Psoas muscle (tissue), 8 donors: ENCODE data around the gene WAPL. TPM values are rescaled to one million over a fixed set of nuclear protein-coding genes. Genes with fewer than 3 reads are reported as not detected.

ENCODE experiments used
- ATAC-seq, 4 donors: fragments of 200-7000 bp; cut with Tn5 transposase; one replicate each; pipeline ENCODE4 v1.9.1; 2020; ENCODE audit warnings: moderate library complexity in 3 of 4, mild to moderate bottlenecking in 2 of 4
- DNase-seq, 2 donors: peaks; one replicate each; pipeline ENCODE4 v3.0.0-alpha.2; 2020
- H3K27ac ChIP-seq: fragments of 200-600 bp; one replicate; pipeline ENCODE4 v1.8.0; 2022
- H3K27me3 ChIP-seq, 3 donors: fragments of 200-600 bp in 1 of 3; one replicate each; pipeline versions ENCODE4 v1.6.1 to v1.8.0; 2013 to 2022; ENCODE audit warnings: low read length in 2 of 3, mild to moderate bottlenecking in 2 of 3, moderate library complexity in 1 of 3; ENCODE audit not compliant: insufficient read depth in 3 of 3
- H3K36me3 ChIP-seq, 2 donors: fragments of 200-600 bp in 1 of 2; one replicate each; pipeline versions ENCODE4 v1.6.1 to v1.8.0; 2013 to 2022; ENCODE audit warnings: low read depth in 1 of 2, mild to moderate bottlenecking in 1 of 2, moderate library complexity in 1 of 2; ENCODE audit not compliant: insufficient read depth in 1 of 2
- H3K4me1 ChIP-seq: fragments of 200-600 bp; one replicate; pipeline ENCODE4 v1.8.0; 2022
- H3K4me3 ChIP-seq: fragments of 200-600 bp; one replicate; pipeline ENCODE4 v1.8.0; 2022; ENCODE audit warnings: mild to moderate bottlenecking
- H3K9me3 ChIP-seq: fragments of 200-600 bp; one replicate; pipeline ENCODE4 v1.8.0; 2022
- WGBS, 3 donors: extraction: QIAGEN DNeasy Blood & Tissue Kit; methylation state at CpG; one replicate each; pipeline versions ENCODE4 v1.1.6 to v1.1.7; 2013; 5-methylcytosine and 5-hydroxymethylcytosine counted together
- intact Hi-C, 2 donors: fragments of 100-400 bp; cut with DNase I; formaldehyde crosslinking; loops; one replicate each; pipeline versions ENCODE4 v1.11.0 to v1.14.2; 2022
- polyA plus RNA-seq, 3 donors: library from polyadenylated mRNA; stranded (reverse); fragments of 200-250 nt; gene quantifications; one replicate each; pipeline ENCODE4 v1.2.3, GENCODE V29; 2013
- total RNA-seq, 4 donors: library from RNA; stranded (reverse); fragmentation: NEBNext Ultra II Directional in 2 of 4; extraction: Animal tissue kit (Norgen Biotek cat#: 25700) in 2 of 4; gene quantifications; one replicate each; pipeline versions ENCODE4 v1.2.1 to v1.2.4, GENCODE V29; 2021 to 2023
- TF ChIP-seq, protein P1 (sequence below): fragments of 200-600 bp; IDR thresholded peaks from one replicate; pipeline ENCODE4 v1.8.0; 2022; ENCODE audit warnings: antibody characterized with exemption
- donor health status: healthy with polysubstance abuse.
- donor health status: DM: no; HTN: no; CAD: no; lungs with moderate emphysema.
- donor health status: Bipolar disorder and iron deficiency.
- donor health status: healthy.
- donor health status: DM: yes; HTN: yes; CAD: no.
- donor health status: DM: no; HTN: no; CAD: no.
- donor health status: DM: no; HTN: no; CAD: no.
- donor health status: DM: yes; HTN: yes; CAD: no.

The WAPL gene
- total and polyA plus RNA-seq, 7 donors = 20.0 to 63.7 (median 38.0) TPM

DNA sequence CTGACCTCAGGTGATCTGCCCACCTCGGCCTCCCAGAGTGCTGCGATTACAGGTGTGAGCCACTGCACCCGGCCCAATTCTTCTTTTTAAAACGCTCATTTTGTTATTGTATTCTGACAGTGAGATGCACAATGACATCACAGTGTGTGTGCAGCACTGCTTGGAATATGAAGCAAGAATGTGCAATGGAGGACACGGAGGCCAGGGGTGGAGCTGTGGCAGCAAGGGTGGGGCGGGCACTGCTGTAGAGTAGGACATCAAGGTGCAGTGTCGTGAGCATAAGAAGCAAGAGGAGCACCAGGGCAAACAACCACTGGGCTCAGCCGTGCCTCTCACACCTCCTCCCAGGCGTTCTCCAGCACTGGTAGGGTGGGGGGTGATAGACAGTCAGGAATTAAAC, 128.2 kb downstream of the WAPL start:
- Histone ChIP-seq H3K9me3 (no peaks in the 10 kb centered on the region), H3K27me3 (peaks cover 0 to 15% (median 9%) of the 10 kb centered on the region in 3 donors), H3K27ac (no peak overlapping the region), H3K36me3 (no peaks in the 10 kb centered on the region), H3K4me1 (peaks cover 3% of the 10 kb centered on the region), H3K4me3 (no peak overlapping the region)
- intact Hi-C loops = no loop called here
- 58 to 69% (median 65%) methylated on average over 9 of the region's 9 CpGs for WGBS, 3 donors
- no peak for ATAC-seq
- no peak for DNase-seq
- TF ChIP-seq, protein P1, sequence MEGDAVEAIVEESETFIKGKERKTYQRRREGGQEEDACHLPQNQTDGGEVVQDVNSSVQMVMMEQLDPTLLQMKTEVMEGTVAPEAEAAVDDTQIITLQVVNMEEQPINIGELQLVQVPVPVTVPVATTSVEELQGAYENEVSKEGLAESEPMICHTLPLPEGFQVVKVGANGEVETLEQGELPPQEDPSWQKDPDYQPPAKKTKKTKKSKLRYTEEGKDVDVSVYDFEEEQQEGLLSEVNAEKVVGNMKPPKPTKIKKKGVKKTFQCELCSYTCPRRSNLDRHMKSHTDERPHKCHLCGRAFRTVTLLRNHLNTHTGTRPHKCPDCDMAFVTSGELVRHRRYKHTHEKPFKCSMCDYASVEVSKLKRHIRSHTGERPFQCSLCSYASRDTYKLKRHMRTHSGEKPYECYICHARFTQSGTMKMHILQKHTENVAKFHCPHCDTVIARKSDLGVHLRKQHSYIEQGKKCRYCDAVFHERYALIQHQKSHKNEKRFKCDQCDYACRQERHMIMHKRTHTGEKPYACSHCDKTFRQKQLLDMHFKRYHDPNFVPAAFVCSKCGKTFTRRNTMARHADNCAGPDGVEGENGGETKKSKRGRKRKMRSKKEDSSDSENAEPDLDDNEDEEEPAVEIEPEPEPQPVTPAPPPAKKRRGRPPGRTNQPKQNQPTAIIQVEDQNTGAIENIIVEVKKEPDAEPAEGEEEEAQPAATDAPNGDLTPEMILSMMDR = no peak

DNA sequence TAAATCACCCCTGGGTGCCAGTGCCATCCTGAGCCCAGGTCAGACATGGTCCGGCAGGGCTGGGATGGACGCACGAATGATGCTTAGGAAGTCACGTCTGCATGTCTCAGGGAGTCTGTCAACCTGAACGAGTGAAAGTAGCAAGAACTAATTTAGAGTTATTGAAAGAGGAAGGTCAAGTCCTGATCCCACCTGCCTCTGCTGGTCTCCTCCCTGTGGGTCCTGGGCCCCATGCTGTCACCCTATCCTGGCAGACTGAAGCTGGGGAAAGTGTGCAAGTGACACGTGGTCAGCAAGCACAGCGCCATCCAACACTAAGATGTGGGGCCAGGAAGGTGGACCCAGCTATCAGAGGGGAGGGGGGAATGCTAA, 128.9 kb downstream of the WAPL start:
- 75 to 80% (median 79%) methylated on average over 7 of the region's 7 CpGs for WGBS, 3 donors
- no peak overlapping the region for H3K27ac ChIP-seq
- intact Hi-C loops = no loop called here
- DNase-seq (no peak), ATAC-seq (no peak)
- H3K27me3 ChIP-seq = peaks cover 0 to 21% (median 12%) of the 10 kb centered on the region in 3 donors
- H3K9me3 ChIP-seq = no peaks in the 10 kb centered on the region
- peaks cover 3% of the 10 kb centered on the region for H3K4me1 ChIP-seq
- no peaks in the 10 kb centered on the region for H3K36me3 ChIP-seq
- H3K4me3 ChIP-seq = no peak overlapping the region
- TF ChIP-seq, protein P1 = no peak

DNA sequence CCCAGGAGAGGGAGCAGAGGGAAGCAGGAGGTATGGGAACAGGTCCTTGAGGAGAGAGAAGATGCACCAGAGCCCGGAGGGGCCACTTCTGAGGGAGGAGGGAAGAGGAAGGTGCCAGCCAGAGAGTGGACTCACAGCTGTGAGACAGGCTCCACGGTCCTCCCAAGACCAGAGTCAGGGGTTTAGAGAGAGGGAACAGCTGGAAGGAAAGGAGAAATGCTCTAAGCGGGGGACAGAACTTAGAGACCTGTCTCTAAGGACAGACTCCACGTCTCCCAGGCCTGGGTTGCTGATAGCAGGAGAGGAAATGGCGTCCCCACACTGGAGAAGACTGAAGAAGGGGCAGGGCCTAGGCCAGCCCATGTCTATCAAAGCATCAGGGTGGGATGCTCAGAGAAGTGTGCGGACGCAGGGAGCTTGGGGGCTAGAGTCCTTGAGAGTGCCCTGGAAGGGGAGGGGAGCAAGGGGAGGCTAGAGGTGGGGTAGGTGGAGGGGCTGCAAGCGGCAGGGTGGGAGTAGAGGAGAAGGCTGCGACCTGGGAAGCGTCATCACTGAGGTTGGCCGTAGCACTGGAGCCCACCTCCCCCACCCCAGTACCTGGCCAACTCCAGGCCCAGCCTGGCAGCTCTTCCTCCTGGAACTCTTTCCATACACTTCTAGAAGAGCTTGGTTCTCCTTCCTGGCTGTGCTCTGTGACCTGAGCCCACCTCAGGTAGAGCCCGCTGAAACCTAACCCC, 129.4 kb downstream of the WAPL start:
- H3K36me3 ChIP-seq = no peaks in the 10 kb centered on the region
- TF ChIP-seq, protein P1 = no peak
- no peak overlapping the region for H3K27ac ChIP-seq
- peaks cover 3% of the 10 kb centered on the region for H3K4me1 ChIP-seq
- H3K27me3 ChIP-seq = peaks cover 0 to 27% (median 12%) of the 10 kb centered on the region in 3 donors
- intact Hi-C loops = no loop called here
- 72 to 76% (median 75%) methylated on average over 12 of the region's 12 CpGs for WGBS, 3 donors
- ATAC-seq (no peak), DNase-seq (no peak)
- no peak overlapping the region for H3K4me3 ChIP-seq
- no peaks in the 10 kb centered on the region for H3K9me3 ChIP-seq

DNA sequence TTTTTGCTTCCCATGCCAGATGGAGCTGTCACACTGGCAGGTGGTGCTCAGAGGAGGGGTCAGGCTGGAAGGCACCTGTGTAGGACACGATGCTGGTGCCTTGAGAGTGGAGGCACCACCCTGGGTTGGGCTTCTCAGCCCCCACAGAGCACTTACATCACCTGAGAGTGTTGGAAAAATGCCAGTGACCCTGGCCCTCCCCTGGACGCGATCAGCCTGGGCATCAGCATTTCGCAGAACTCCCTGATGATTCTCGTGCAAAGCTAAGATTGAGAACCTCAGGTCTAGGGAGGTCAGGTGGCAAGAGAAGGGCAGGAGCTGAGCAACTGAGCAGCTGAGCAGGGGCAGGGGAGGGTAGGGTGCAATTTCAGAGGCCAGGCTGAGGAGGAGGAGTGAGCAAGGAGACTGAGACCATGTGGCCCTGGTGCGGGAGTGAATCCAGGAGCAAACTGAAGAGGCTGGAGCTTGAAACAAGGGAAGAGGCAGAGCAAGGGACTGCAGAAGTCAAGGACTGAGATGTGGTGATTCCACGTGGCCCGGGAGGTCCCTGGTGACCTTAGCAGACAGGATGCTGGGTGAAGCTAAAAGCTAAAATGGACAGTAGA, 130.3 kb downstream of the WAPL start:
- DNase-seq (no peak), ATAC-seq (no peak)
- no peaks in the 10 kb centered on the region for H3K36me3 ChIP-seq
- no peak overlapping the region for H3K4me3 ChIP-seq
- intact Hi-C loops = no loop called here
- peaks cover 0 to 35% (median 14%) of the 10 kb centered on the region in 3 donors for H3K27me3 ChIP-seq
- TF ChIP-seq, protein P1 = no peak
- no peaks in the 10 kb centered on the region for H3K9me3 ChIP-seq
- H3K27ac ChIP-seq = no peak overlapping the region
- WGBS, 3 donors = 80 to 88% (median 83%) methylated on average over 8 of the region's 8 CpGs
- H3K4me1 ChIP-seq = peaks cover 3% of the 10 kb centered on the region
